Endothelial cell of umbilical vein (primary cell): ENCODE results near the gene ETNK1.
"Not testable (repeated sequence)": the region's sequence is repeated elsewhere in the genome, so short reads cannot be mapped to it uniquely, and the experiment has no call there.

Source experiments
- EZH2 ChIP-seq: IDR thresholded peaks from 2 replicates; pipeline ENCODE4 v1.6.1; 2012; ENCODE audit warnings: borderline replicate concordance, low read depth, mild to moderate bottlenecking, moderate library complexity, low read length, inconsistent platforms; ENCODE audit not compliant: severe bottlenecking
- FOS ChIP-seq: IDR thresholded peaks from 2 replicates; pipeline ENCODE4 v1.6.1; 2011; ENCODE audit warnings: mild to moderate bottlenecking, low read length, moderate library complexity, borderline replicate concordance; ENCODE audit not compliant: insufficient read depth
- GATA2 ChIP-seq: IDR thresholded peaks from 2 replicates; pipeline ENCODE4 v1.7.0; 2011; ENCODE audit warnings: low read depth, mild to moderate bottlenecking, moderate library complexity, mixed read lengths, low read length; ENCODE audit not compliant: insufficient read length, insufficient read depth
- MYC ChIP-seq: IDR thresholded peaks from one replicate; pipeline ENCODE4 v1.6.1; 2011; ENCODE audit warnings: mild to moderate bottlenecking, low read depth, low read length
- POLR2A ChIP-seq: IDR thresholded peaks from 2 replicates; pipeline ENCODE4 v1.6.1; 2012; ENCODE audit warnings: low read depth, mild to moderate bottlenecking, control low read depth, low read length
- POLR2AphosphoS5 ChIP-seq: IDR thresholded peaks from 2 replicates; pipeline ENCODE4 v1.6.1; 2012; ENCODE audit warnings: low read depth, mild to moderate bottlenecking, control low read depth, low read length, moderate library complexity; ENCODE audit not compliant: insufficient read depth
- TF ChIP-seq, protein P1 (sequence below), 2 donors: IDR thresholded peaks; 1 replicate in 1 of 2; 2 replicates in 1 of 2; pipeline ENCODE4 v1.5.1; 2011; ENCODE audit warnings: low read length in 2 of 2, mild to moderate bottlenecking in 2 of 2, moderate library complexity in 2 of 2, control low read depth in 1 of 2, inconsistent platforms in 1 of 2, low read depth in 1 of 2; ENCODE audit not compliant: insufficient read depth in 1 of 2; ENCODE audit errors: extremely low read depth in 1 of 2
- TF ChIP-seq, protein P2 (sequence below): IDR thresholded peaks from 2 replicates; pipeline ENCODE4 v1.6.1; 2011; ENCODE audit not compliant: insufficient read depth, insufficient read length

- TF ChIP-seq, protein P1, sequence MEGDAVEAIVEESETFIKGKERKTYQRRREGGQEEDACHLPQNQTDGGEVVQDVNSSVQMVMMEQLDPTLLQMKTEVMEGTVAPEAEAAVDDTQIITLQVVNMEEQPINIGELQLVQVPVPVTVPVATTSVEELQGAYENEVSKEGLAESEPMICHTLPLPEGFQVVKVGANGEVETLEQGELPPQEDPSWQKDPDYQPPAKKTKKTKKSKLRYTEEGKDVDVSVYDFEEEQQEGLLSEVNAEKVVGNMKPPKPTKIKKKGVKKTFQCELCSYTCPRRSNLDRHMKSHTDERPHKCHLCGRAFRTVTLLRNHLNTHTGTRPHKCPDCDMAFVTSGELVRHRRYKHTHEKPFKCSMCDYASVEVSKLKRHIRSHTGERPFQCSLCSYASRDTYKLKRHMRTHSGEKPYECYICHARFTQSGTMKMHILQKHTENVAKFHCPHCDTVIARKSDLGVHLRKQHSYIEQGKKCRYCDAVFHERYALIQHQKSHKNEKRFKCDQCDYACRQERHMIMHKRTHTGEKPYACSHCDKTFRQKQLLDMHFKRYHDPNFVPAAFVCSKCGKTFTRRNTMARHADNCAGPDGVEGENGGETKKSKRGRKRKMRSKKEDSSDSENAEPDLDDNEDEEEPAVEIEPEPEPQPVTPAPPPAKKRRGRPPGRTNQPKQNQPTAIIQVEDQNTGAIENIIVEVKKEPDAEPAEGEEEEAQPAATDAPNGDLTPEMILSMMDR (IDR thresholded peaks at IDR 0.05; ENCODE audit: extremely low read depth in 1 of 2, insufficient read depth in 1 of 2, low read depth in 1 of 2, low read length in 2 of 2): not testable (repeated sequence)
- not testable (repeated sequence) for TF ChIP-seq MYC, POLR2AphosphoS5, EZH2, POLR2A, GATA2, FOS
- TF ChIP-seq, protein P2, sequence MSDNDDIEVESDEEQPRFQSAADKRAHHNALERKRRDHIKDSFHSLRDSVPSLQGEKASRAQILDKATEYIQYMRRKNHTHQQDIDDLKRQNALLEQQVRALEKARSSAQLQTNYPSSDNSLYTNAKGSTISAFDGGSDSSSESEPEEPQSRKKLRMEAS: not testable (repeated sequence)
These were observed 76.3 kb downstream of the ETNK1 start for GRCh38 chr12:22701216-22701809.
